Measurements from ENCODE around the gene NRAP.

DNA sequence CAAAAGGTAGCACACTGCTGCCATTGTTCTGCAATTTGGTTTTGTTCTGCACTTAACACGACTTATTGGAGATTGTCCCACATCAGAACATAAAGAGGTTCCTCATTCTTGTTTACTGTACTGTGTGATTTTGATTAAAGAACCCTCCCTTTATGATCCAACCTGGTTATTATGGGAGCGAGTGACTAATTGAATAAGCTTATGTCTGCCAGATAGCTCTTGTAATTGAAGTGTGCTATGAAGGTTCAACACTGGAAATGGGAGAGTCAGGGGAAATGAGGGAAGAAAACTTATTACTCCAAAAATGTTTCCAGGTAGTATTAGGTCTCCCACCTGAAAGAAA is 49.8 kb upstream of the NRAP start:
- TF ChIP-seq, protein P1, sequence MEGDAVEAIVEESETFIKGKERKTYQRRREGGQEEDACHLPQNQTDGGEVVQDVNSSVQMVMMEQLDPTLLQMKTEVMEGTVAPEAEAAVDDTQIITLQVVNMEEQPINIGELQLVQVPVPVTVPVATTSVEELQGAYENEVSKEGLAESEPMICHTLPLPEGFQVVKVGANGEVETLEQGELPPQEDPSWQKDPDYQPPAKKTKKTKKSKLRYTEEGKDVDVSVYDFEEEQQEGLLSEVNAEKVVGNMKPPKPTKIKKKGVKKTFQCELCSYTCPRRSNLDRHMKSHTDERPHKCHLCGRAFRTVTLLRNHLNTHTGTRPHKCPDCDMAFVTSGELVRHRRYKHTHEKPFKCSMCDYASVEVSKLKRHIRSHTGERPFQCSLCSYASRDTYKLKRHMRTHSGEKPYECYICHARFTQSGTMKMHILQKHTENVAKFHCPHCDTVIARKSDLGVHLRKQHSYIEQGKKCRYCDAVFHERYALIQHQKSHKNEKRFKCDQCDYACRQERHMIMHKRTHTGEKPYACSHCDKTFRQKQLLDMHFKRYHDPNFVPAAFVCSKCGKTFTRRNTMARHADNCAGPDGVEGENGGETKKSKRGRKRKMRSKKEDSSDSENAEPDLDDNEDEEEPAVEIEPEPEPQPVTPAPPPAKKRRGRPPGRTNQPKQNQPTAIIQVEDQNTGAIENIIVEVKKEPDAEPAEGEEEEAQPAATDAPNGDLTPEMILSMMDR (IDR thresholded peaks at IDR 0.05): no peak
- TF ChIP-seq POLR2A (IDR thresholded peaks at IDR 0.05): no peak
